B cell (primary cell): Measurements from ENCODE around the gene ZNHIT3.

Experiments
- CTCF ChIP-seq: fragments of 200-600 bp; IDR thresholded peaks from one replicate; pipeline ENCODE4 v1.8.0; 2022; ENCODE audit warnings: antibody characterized with exemption, mild to moderate bottlenecking
- EZH2 ChIP-seq: IDR thresholded peaks from 2 replicates; pipeline ENCODE4 v1.6.1; 2012; ENCODE audit warnings: borderline replicate concordance, low read depth, mild to moderate bottlenecking, moderate library complexity, low read length; ENCODE audit not compliant: insufficient read depth, poor library complexity, severe bottlenecking

GRCh38 chr17:36532435-36532975 lies 46.0 kb downstream of the ZNHIT3 start:
- TF ChIP-seq CTCF: no peak
- no peak for TF ChIP-seq EZH2
